GM18505 (cell line): ENCODE data around the gene GALNT1.

Source experiments
- ATAC-seq: cut with Tn5 transposase; IDR thresholded peaks from one replicate; pipeline ENCODE4 v1.9.1; 2021; ENCODE audit not compliant: unreplicated experiment
- POLR2A ChIP-seq: IDR thresholded peaks from 4 replicates; pipeline ENCODE4 v1.6.1; 2011; ENCODE audit warnings: borderline replicate concordance; ENCODE audit not compliant: insufficient read depth, insufficient read length; ENCODE audit errors: extremely low read depth

GALNT1 gene

GRCh38 chr18:35689728-35690127 lies 108.2 kb downstream of the GALNT1 start:
- ATAC-seq: no peak
- TF ChIP-seq POLR2A: no peak

- no peak for TF ChIP-seq POLR2A
- no peak for ATAC-seq
Measured at GRCh38 chr18:35691625-35692024, 110.1 kb downstream of the GALNT1 start.

GRCh38 chr18:35692866-35693265 lies 111.3 kb downstream of the GALNT1 start:
- no peak for ATAC-seq
- TF ChIP-seq POLR2A: no peak

- no peak for ATAC-seq
- no peak for TF ChIP-seq POLR2A
Measured at GRCh38 chr18:35693829-35694228, 112.3 kb downstream of the GALNT1 start.

GRCh38 chr18:35694808-35695207 lies 113.3 kb downstream of the GALNT1 start:
- TF ChIP-seq POLR2A: no peak
- ATAC-seq: peak; percentile 59

GRCh38 chr18:35695384-35695783 lies 113.8 kb downstream of the GALNT1 start:
- no peak for ATAC-seq
- TF ChIP-seq POLR2A: no peak

- TF ChIP-seq POLR2A: no peak
- no peak for ATAC-seq
Measured at GRCh38 chr18:35695803-35696202, 114.3 kb downstream of the GALNT1 start.

GRCh38 chr18:35696307-35696706 lies 114.8 kb downstream of the GALNT1 start:
- TF ChIP-seq POLR2A: no peak
- no peak for ATAC-seq

GRCh38 chr18:35697869-35698268 lies 116.3 kb downstream of the GALNT1 start:
- TF ChIP-seq POLR2A: no peak
- ATAC-seq: no peak

- no peak for ATAC-seq
- no peak for TF ChIP-seq POLR2A
Measured at GRCh38 chr18:35703043-35703688, 121.6 kb downstream of the GALNT1 start.

GRCh38 chr18:35705988-35706387 lies 124.4 kb downstream of the GALNT1 start:
- no peak for TF ChIP-seq POLR2A
- ATAC-seq: no peak

- ATAC-seq: no peak
- TF ChIP-seq POLR2A: no peak
Measured at GRCh38 chr18:35707247-35707646, 125.7 kb downstream of the GALNT1 start.

GRCh38 chr18:35707674-35708073 lies 126.1 kb downstream of the GALNT1 start:
- no peak for ATAC-seq
- no peak for TF ChIP-seq POLR2A

GRCh38 chr18:35710581-35710980 lies 129.0 kb downstream of the GALNT1 start:
- TF ChIP-seq POLR2A: no peak
- ATAC-seq: no peak

GRCh38 chr18:35711227-35711626 lies 129.7 kb downstream of the GALNT1 start:
- TF ChIP-seq POLR2A: no peak

GRCh38 chr18:35713545-35713944 lies 132.0 kb downstream of the GALNT1 start:
- ATAC-seq: no peak

More at GRCh38 chr18:35711227-35711626, 129.7 kb downstream of the GALNT1 start:
- ATAC-seq: no peak

GRCh38 chr18:35714539-35714938 lies 133.0 kb downstream of the GALNT1 start:
- no peak for ATAC-seq
- TF ChIP-seq POLR2A: no peak

More at GRCh38 chr18:35713545-35713944, 132.0 kb downstream of the GALNT1 start:
- TF ChIP-seq POLR2A: no peak
